HG02870 (cell line): ENCODE results near the gene MB.

ENCODE experiments used
- ATAC-seq: cut with Tn5 transposase; IDR thresholded peaks from one replicate; pipeline ENCODE4 v1.9.1; 2021; ENCODE audit warnings: mild to moderate bottlenecking, moderate library complexity; ENCODE audit not compliant: unreplicated experiment

MB gene

DNA sequence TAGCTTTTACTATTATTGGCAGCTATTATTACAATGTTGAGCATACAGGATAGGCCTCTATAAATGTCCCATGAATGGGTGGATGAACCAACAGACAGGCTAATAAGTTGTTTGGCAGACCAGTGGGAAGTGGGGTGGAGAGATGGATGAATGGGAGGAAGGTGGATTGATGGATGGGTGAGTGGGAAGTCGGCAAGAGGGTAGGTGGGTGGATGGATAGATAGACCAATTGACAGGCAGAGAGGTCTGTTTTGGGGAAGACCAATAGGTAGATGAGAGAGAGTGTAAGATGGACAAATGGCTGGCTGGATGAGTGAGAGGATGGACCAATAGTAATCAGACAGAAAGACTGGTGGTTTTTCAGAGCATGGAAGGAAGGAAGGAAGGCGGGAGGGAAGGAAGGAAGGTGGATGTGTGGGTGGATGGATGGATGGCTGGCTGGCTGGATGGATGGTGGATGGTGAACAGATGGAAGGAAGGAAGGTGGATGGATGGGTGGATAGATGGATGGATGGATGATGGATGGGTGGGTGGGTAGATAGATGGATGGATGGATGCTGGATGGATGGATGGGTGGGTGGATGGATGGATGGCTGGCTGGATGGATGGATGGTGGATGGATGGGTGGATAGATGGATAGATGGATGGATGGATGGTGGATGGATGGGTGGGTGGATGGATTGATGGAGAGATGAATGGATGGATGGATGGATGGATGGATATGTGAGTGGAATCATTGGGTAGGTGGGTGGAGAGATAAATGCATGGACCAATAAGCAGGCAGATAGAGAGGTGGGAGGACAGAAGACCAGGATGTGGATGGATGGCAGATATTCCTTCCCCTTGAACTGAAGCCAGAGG lies 39.1 kb downstream of the MB start:
- no peak for ATAC-seq

- no peak for ATAC-seq
These were observed 40.5 kb downstream of the MB start for GRCh38 chr22:35576671-35577070.

GRCh38 chr22:35575116-35575748 lies 41.9 kb downstream of the MB start:
- no peak for ATAC-seq

DNA sequence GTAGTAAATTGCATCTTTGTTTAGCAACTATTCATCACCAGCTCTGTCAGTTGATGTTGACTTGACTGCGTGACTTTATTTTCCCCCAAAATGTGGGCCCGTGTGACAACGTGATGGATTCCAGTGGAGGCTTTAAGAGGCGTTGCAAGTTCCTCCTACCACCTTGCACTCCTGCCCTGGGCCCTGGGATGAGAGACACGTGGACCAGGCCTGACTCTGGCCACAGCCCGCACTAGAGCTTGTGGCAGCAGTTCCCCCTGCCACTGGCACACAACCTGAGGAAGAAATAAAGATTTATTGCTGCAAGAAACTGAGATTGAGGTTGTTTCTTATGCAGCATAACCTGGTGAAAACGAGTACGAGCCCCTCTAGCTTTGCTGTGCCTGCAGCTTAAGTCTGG lies 44.6 kb downstream of the MB start:
- ATAC-seq = no peak

GRCh38 chr22:35570686-35571194 lies 46.4 kb downstream of the MB start:
- ATAC-seq = no peak

- no peak for ATAC-seq
These were observed 47.2 kb downstream of the MB start for GRCh38 chr22:35569916-35570315.

DNA sequence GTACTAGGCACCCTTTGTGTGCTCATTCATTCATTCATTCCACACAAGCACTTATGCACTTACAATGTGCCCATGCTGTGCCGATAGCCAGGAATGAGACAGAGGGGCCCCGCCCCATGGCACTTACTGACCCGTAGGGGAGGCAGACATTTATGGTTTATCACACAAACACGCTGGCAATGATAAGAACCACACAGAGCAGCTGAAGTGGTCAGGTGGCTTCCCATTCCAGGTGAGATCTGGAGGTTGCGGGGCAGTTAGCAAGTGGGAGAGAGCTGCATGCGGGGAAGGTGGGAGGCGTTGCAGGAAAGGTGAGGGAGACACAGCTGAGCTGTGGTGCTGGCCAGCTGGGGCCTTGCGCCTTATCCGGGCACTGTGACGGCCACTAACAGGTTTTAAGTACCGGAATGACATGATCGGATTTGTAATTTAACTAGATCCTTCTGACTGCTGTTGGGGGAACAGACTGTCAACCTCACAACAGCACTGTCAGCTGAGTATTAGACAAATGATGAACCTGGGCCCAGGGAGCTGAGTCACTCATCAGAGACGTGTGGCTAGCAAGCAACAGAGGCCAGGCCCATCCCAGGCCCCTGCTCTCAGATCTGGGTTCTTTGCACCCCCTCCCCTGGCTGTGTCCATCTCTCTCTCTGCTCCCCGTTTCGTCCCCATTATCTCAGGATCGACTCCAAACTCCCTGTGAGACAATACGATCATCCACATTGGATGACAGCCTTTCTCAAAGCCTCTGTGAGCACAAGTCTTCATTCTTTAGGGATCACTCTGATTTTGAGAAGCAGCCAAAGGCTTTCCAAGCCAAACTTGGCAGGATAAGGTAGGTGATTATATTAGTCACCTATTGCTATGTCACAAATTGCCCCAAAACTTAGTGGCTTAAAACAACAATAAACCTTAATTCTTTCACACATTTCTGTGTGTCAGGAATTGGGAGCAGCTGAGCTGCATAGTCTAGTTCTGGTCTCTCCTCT lies 48.1 kb downstream of the MB start:
- no peak for ATAC-seq

DNA sequence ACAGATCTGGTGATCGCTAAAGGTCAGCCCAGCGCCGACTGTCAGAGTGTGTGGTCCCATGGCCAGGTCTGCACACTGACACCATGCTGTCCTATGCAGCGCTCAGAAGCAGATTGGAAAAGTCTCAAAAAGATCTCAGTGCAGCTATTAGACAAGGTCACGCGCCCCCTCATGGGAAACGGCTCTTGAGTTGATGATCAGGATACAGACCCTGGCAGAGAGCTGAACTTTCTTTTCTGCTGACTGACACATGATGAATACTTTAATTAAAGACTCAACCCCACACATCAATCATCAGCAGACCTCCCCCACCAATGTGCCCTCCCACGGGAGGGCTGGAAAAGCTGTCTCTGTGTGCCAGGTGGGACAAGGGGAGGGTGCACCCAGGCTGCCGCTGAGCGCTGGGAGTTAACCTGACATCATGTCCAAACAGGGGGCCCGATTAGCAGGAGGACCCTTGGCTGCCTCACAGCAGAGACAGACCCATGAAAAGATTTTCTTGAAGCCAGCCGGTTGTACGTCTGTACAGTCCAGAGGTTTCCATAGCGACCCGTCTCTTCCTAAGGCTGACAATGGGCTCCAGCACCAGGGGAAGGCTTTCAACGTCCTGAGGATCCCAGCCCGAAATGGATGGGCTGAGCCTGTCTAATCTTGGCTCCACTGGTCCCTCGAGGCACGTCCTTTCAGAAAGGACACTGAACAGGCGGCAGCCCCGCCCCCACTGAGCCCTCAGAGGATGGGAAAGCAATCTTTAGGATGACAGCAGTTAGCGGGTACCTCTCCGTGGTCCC lies 49.6 kb downstream of the MB start:
- ATAC-seq = no peak

GRCh38 chr22:35564975-35565867 lies 51.9 kb downstream of the MB start:
- no peak for ATAC-seq

GRCh38 chr22:35563211-35563610 lies 53.9 kb downstream of the MB start:
- no peak for ATAC-seq

GRCh38 chr22:35561796-35562526 lies 55.2 kb downstream of the MB start:
- ATAC-seq = no peak

GRCh38 chr22:35560824-35561223 lies 56.3 kb downstream of the MB start:
- ATAC-seq = no peak

GRCh38 chr22:35560366-35560765 lies 56.8 kb downstream of the MB start:
- ATAC-seq = no peak

GRCh38 chr22:35559354-35560005 lies 57.6 kb downstream of the MB start:
- no peak for ATAC-seq

- ATAC-seq = no peak
These were observed 58.4 kb downstream of the MB start for GRCh38 chr22:35558719-35559118.

- ATAC-seq = no peak
These were observed 59.1 kb downstream of the MB start for GRCh38 chr22:35558031-35558430.
